Stomach (tissue), 9 donors: ENCODE data around the gene TXLNB. TPM values are rescaled to one million over a fixed set of nuclear protein-coding genes. Genes with fewer than 3 reads are reported as not detected.

Experiments used
- DNase-seq, 2 donors: peaks; one replicate each; pipeline versions ENCODE4 v3.0.0 to v3.0.0-alpha.2; 2013 to 2019
- H3K27ac ChIP-seq, 5 donors: fragments of 200-600 bp in 4 of 5; sonication (generic) in 4 of 5; one replicate each; pipeline ENCODE4 v1.5.1; 2013 to 2019; ENCODE audit warnings: mild to moderate bottlenecking in 1 of 5, moderate library complexity in 1 of 5
- H3K27me3 ChIP-seq, 3 donors: fragments of 200-600 bp; sonication (generic); one replicate each; pipeline ENCODE4 v1.5.1; 2017 to 2019; ENCODE audit warnings: mixed run types in 1 of 3
- H3K36me3 ChIP-seq, 4 donors: fragments of 200-600 bp; sonication (generic); 1 replicate in 3 of 4; 2 replicates in 1 of 4; pipeline ENCODE4 v1.5.1; 2016 to 2019
- H3K4me1 ChIP-seq, 4 donors: fragments of 200-600 bp; sonication (generic); one replicate each; pipeline ENCODE4 v1.5.1; 2016 to 2019
- H3K4me3 ChIP-seq, 4 donors: fragments of 200-600 bp; sonication (generic) in 3 of 4; one replicate each; pipeline ENCODE4 v1.5.1; 2016 to 2019; ENCODE audit warnings: mild to moderate bottlenecking in 1 of 4
- H3K9me3 ChIP-seq, 4 donors: fragments of 200-600 bp; sonication (generic); one replicate each; pipeline ENCODE4 v1.5.1; 2016 to 2019
- CTCF ChIP-seq, 7 experiments: fragments of 450-650 bp in 4 of 7; fragments of 200-600 bp in 3 of 7; sonication (generic) in 3 of 7; IDR thresholded peaks; one replicate each; pipeline ENCODE4 v1.5.1; 2016 to 2019; ENCODE audit warnings: antibody characterized with exemption in 7 of 7, control low read depth in 2 of 7, mild to moderate bottlenecking in 1 of 7
- EP300 ChIP-seq: sonication (generic); formaldehyde crosslinking; IDR thresholded peaks from one replicate; pipeline ENCODE4 v1.6.1; 2017; ENCODE audit warnings: antibody characterized with exemption
- POLR2A ChIP-seq, 4 donors: fragments of 450-650 bp; IDR thresholded peaks; one replicate each; pipeline ENCODE4 v1.6.1; 2016; ENCODE audit warnings: antibody characterized with exemption in 4 of 4, control low read depth in 2 of 4, mild to moderate bottlenecking in 1 of 4, moderate library complexity in 1 of 4
- POLR2AphosphoS5 ChIP-seq, 3 donors: sonication (generic); formaldehyde crosslinking; IDR thresholded peaks; one replicate each; pipeline ENCODE4 v1.6.1; 2016; ENCODE audit warnings: antibody characterized with exemption in 3 of 3
- WGBS, 5 donors: extraction: QIAGEN DNeasy Blood & Tissue Kit in 3 of 5; methylation state at CpG; one replicate each; pipeline versions ENCODE4 v1.1.5 to v1.1.7; 2013 to 2018; 5-methylcytosine and 5-hydroxymethylcytosine counted together
- intact Hi-C: fragments of 100-400 bp; cut with DNase I; formaldehyde crosslinking; loops from one replicate; pipeline ENCODE4 v1.15.1; 2023; ENCODE audit warnings: low total_unique reads
- polyA plus RNA-seq, 3 donors: library from polyadenylated mRNA; stranded (reverse); fragments of 200-250 nt; gene quantifications; one replicate each; pipeline ENCODE4 v1.2.3, GENCODE V29; 2013
- total RNA-seq, 5 donors: library from RNA; depleted of rRNA; stranded (reverse); fragments of >200 nt; gene quantifications; one replicate each; pipeline versions ENCODE4 v1.1.0 to v1.2.3, GENCODE V29; 2014 to 2016
- donor health status: healthy with polysubstance abuse.
- donor health status: Bipolar disorder and iron deficiency.
- donor health status: healthy.

The TXLNB gene
- total and polyA plus RNA-seq, 8 donors = 0.15 to 1.5 (median 0.61) TPM; not detected in 3

- intact Hi-C loops = no loop called here
- TF ChIP-seq POLR2A (IDR thresholded peaks at IDR 0.05) (no peak), CTCF (IDR thresholded peaks at IDR 0.05) (no peak), EP300 (no peak), POLR2AphosphoS5 (IDR thresholded peaks at IDR 0.05) (no peak)
- DNase-seq = no peak
- no peak overlapping the region for H3K4me3 ChIP-seq
- WGBS, 5 donors = 88 to 96% (median 92%) methylated on average over 2 of the region's 2 CpGs
- H3K9me3 ChIP-seq = no peaks in the 10 kb centered on the region
- H3K36me3 ChIP-seq = no peaks in the 10 kb centered on the region
- H3K27me3 ChIP-seq = no peaks in the 10 kb centered on the region
- no peaks in the 10 kb centered on the region for H3K4me1 ChIP-seq
- H3K27ac ChIP-seq = no peak overlapping the region
These were observed 25.0 kb upstream of the TXLNB start for GRCh38 chr6:139316622-139317317.

GRCh38 chr6:139313784-139314545, 22.2 kb upstream of the TXLNB start:
- no peaks in the 10 kb centered on the region for H3K27me3 ChIP-seq
- no peaks in the 10 kb centered on the region for H3K36me3 ChIP-seq
- no peaks in the 10 kb centered on the region for H3K9me3 ChIP-seq
- WGBS, 5 donors = 60 to 72% (median 65%) methylated on average over 6 of the region's 6 CpGs
- no peak overlapping the region for H3K4me3 ChIP-seq
- peaks cover 0 to 8% (median under 1%) of the 10 kb centered on the region in 4 donors for H3K4me1 ChIP-seq
- no peak for TF ChIP-seq POLR2A (IDR thresholded peaks at IDR 0.05)
- no peak for TF ChIP-seq CTCF (IDR thresholded peaks at IDR 0.05)
- TF ChIP-seq POLR2AphosphoS5 (IDR thresholded peaks at IDR 0.05) = no peak
- no peak for TF ChIP-seq EP300
- intact Hi-C loops = no loop called here
- H3K27ac ChIP-seq = no peak overlapping the region
- DNase-seq = no peak

- no peak for TF ChIP-seq POLR2A (IDR thresholded peaks at IDR 0.05)
- no peak for TF ChIP-seq EP300
- TF ChIP-seq CTCF (IDR thresholded peaks at IDR 0.05) = no peak
- TF ChIP-seq POLR2AphosphoS5 (IDR thresholded peaks at IDR 0.05) = no peak
These were observed 21.4 kb upstream of the TXLNB start for GRCh38 chr6:139313229-139313628.

GRCh38 chr6:139311831-139312230, 20.0 kb upstream of the TXLNB start:
- intact Hi-C loops = no loop called here
- 87 to 96% (median 94%) methylated on average over 2 of the region's 2 CpGs for WGBS, 5 donors
- DNase-seq = no peak
- H3K4me3 ChIP-seq = no peak overlapping the region
- no peak overlapping the region for H3K27ac ChIP-seq
- no peaks in the 10 kb centered on the region for H3K36me3 ChIP-seq
- no peaks in the 10 kb centered on the region for H3K27me3 ChIP-seq
- peaks cover 0 to 11% (median 2%) of the 10 kb centered on the region in 4 donors for H3K4me1 ChIP-seq
- TF ChIP-seq EP300 = no peak
- no peak for TF ChIP-seq CTCF (IDR thresholded peaks at IDR 0.05)
- TF ChIP-seq POLR2AphosphoS5 (IDR thresholded peaks at IDR 0.05) = no peak
- no peak for TF ChIP-seq POLR2A (IDR thresholded peaks at IDR 0.05)
- no peaks in the 10 kb centered on the region for H3K9me3 ChIP-seq

More at GRCh38 chr6:139313229-139313628, 21.4 kb upstream of the TXLNB start:
- H3K27me3 ChIP-seq = no peaks in the 10 kb centered on the region
- H3K4me3 ChIP-seq = no peak overlapping the region
- 88 to 96% (median 95%) methylated on average over 7 of the region's 7 CpGs for WGBS, 5 donors
- H3K4me1 ChIP-seq = peaks cover 0 to 11% (median 2%) of the 10 kb centered on the region in 4 donors
- H3K36me3 ChIP-seq = no peaks in the 10 kb centered on the region
- H3K9me3 ChIP-seq = no peaks in the 10 kb centered on the region
- intact Hi-C loops = no loop called here
- no peak overlapping the region for H3K27ac ChIP-seq
- DNase-seq = no peak
